Adrenal gland (tissue), 5 donors: Measurements from ENCODE around the gene FLT3LG.

Experiments used
- POLR2A ChIP-seq, 2 donors: fragments of 450-650 bp; IDR thresholded peaks; one replicate each; pipeline ENCODE4 v1.6.1; 2017; ENCODE audit warnings: antibody characterized with exemption in 2 of 2, mild to moderate bottlenecking in 2 of 2, moderate library complexity in 1 of 2
- TF ChIP-seq, protein P1 (sequence below), 6 experiments: fragments of 450-650 bp in 4 of 6; fragments of 200-600 bp in 2 of 6; sonication (generic) in 1 of 6; IDR thresholded peaks; 1 replicate in 5 of 6; 2 replicates in 1 of 6; pipeline versions ENCODE4 v1.5.1 to v1.8.0; 2016 to 2021; ENCODE audit warnings: antibody characterized with exemption in 6 of 6, mild to moderate bottlenecking in 2 of 6, moderate library complexity in 1 of 6
- donor health status: DM: no; HTN: no; CAD: no.

DNA sequence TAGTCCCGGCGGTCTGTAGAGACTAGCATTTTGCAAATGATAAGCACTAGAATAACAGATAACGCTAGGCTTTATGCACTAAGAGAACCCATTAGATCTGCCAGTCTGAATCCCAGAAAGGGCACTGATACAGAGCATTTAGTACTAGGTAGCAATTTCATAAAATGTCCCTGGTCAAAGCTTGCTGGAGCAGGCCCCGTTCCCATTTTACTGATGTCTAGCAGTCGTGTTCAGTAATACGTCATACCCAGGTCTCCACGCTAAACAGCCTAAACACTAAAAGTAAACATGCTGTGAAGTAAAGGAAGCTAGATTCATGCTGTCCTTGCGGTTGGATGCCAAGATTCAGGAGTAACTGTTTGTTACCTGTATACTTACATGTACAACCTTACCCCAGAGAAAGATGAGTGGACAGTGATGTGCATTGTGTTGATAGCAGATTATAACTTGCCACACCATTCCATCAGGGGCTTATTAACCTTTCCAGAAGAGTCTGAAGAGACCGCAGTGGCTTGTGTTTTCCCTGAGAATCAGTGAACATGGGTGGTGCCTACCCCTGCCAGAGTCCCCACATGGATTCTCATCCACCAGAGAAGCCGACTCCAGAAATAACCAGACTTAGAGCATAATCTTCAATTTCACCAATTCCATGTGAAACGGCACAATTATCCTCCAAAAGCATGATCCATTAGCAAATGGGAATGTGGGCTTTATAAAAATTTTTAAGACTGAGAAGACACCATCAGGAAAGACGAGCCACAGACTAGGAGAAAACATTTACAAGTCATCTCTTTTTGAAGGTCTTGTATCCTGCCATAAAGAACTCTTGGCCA lies 18.8 kb downstream of the FLT3LG start:
- TF ChIP-seq, protein P1, sequence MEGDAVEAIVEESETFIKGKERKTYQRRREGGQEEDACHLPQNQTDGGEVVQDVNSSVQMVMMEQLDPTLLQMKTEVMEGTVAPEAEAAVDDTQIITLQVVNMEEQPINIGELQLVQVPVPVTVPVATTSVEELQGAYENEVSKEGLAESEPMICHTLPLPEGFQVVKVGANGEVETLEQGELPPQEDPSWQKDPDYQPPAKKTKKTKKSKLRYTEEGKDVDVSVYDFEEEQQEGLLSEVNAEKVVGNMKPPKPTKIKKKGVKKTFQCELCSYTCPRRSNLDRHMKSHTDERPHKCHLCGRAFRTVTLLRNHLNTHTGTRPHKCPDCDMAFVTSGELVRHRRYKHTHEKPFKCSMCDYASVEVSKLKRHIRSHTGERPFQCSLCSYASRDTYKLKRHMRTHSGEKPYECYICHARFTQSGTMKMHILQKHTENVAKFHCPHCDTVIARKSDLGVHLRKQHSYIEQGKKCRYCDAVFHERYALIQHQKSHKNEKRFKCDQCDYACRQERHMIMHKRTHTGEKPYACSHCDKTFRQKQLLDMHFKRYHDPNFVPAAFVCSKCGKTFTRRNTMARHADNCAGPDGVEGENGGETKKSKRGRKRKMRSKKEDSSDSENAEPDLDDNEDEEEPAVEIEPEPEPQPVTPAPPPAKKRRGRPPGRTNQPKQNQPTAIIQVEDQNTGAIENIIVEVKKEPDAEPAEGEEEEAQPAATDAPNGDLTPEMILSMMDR (IDR thresholded peaks at IDR 0.05) = no peak
- TF ChIP-seq POLR2A (IDR thresholded peaks at IDR 0.05) = no peak
